Mesenchymal stem cell (in vitro differentiated cells and primary cell): ENCODE data around the gene GPC3.

Source experiments
- DNase-seq: peaks from one replicate; pipeline ENCODE4 v3.0.0-alpha.2; 2013
- H2AFZ ChIP-seq: one replicate; pipeline ENCODE4 v1.6.1; 2013; ENCODE audit warnings: low read depth, mild to moderate bottlenecking, control low read depth, inconsistent platforms, low read length, moderate library complexity
- H2AK5ac ChIP-seq: 2 replicates; pipeline ENCODE4 v1.6.1; 2013; ENCODE audit warnings: low read length, moderate library complexity, mild to moderate bottlenecking, inconsistent platforms; ENCODE audit not compliant: severe bottlenecking
- H2BK120ac ChIP-seq: one replicate; pipeline ENCODE4 v1.6.1; 2013; ENCODE audit warnings: low read depth, mild to moderate bottlenecking, inconsistent platforms, low read length, moderate library complexity
- H2BK12ac ChIP-seq, 2 experiments: one replicate each; pipeline ENCODE4 v1.6.1; 2013; ENCODE audit warnings: inconsistent platforms in 2 of 2, low read length in 2 of 2, mild to moderate bottlenecking in 2 of 2, moderate library complexity in 2 of 2, control low read depth in 1 of 2
- H2BK15ac ChIP-seq: one replicate; pipeline ENCODE4 v1.6.1; 2013; ENCODE audit warnings: mild to moderate bottlenecking, low read depth, inconsistent platforms; ENCODE audit not compliant: poor library complexity, severe bottlenecking
- H2BK5ac ChIP-seq: 2 replicates; pipeline ENCODE4 v1.6.1; 2013; ENCODE audit warnings: low read depth, mild to moderate bottlenecking, low read length, control low read depth, inconsistent platforms; ENCODE audit not compliant: poor library complexity, severe bottlenecking
- H3K14ac ChIP-seq, 2 experiments: one replicate each; pipeline ENCODE4 v1.6.1; 2013; ENCODE audit warnings: inconsistent platforms in 2 of 2, low read length in 2 of 2, control low read depth in 1 of 2, mild to moderate bottlenecking in 1 of 2, moderate library complexity in 1 of 2
- H3K18ac ChIP-seq, 2 experiments: one replicate each; pipeline ENCODE4 v1.6.1; 2013; ENCODE audit warnings: inconsistent platforms in 2 of 2, low read length in 2 of 2, control low read depth in 1 of 2, low read depth in 1 of 2, mild to moderate bottlenecking in 1 of 2
- H3K23ac ChIP-seq, 2 experiments: one replicate each; pipeline ENCODE4 v1.6.1; 2013; ENCODE audit warnings: inconsistent platforms in 2 of 2, low read length in 2 of 2, mild to moderate bottlenecking in 2 of 2, moderate library complexity in 2 of 2, control low read depth in 1 of 2
- H3K27ac ChIP-seq: 2 replicates; pipeline ENCODE4 v1.5.1; 2013; ENCODE audit warnings: mild to moderate bottlenecking, moderate library complexity, low read length, control low read depth, inconsistent platforms; ENCODE audit not compliant: poor library complexity, severe bottlenecking
- H3K27me3 ChIP-seq, 2 experiments: 2 replicates each; pipeline versions ENCODE4 v1.6.1 to v1.7.0; 2013; ENCODE audit warnings: low read length in 2 of 2, mild to moderate bottlenecking in 2 of 2, moderate library complexity in 2 of 2, control low read depth in 1 of 2, inconsistent platforms in 1 of 2; ENCODE audit not compliant: control insufficient read depth in 1 of 2, insufficient read depth in 1 of 2
- H3K36me3 ChIP-seq, 2 experiments: 2 replicates each; pipeline versions ENCODE4 v1.6.1 to v1.7.0; 2013; ENCODE audit warnings: low read length in 2 of 2, control low read depth in 1 of 2, inconsistent platforms in 1 of 2, low read depth in 1 of 2, mild to moderate bottlenecking in 1 of 2; ENCODE audit not compliant: insufficient read depth in 2 of 2, control insufficient read depth in 1 of 2
- H3K4ac ChIP-seq, 2 experiments: one replicate each; pipeline ENCODE4 v1.6.1; 2013; ENCODE audit warnings: inconsistent platforms in 2 of 2, low read length in 2 of 2, mild to moderate bottlenecking in 2 of 2, moderate library complexity in 2 of 2, control low read depth in 1 of 2, low read depth in 1 of 2
- H3K4me1 ChIP-seq: 2 replicates; pipeline ENCODE4 v1.6.1; 2013; ENCODE audit warnings: low read depth, low read length, control low read depth; ENCODE audit not compliant: control insufficient read depth, insufficient read depth
- H3K4me2 ChIP-seq: 2 replicates; pipeline ENCODE4 v1.6.1; 2013; ENCODE audit warnings: low read length, mild to moderate bottlenecking, inconsistent platforms; ENCODE audit not compliant: poor library complexity, severe bottlenecking
- H3K4me3 ChIP-seq, 2 experiments: 2 replicates each; pipeline versions ENCODE4 v1.5.1 to v1.7.0; 2013; ENCODE audit warnings: low read length in 2 of 2, mild to moderate bottlenecking in 2 of 2, control low read depth in 1 of 2, low read depth in 1 of 2; ENCODE audit not compliant: insufficient read depth in 1 of 2
- H3K79me1 ChIP-seq: replicated peaks from 2 replicates; pipeline ENCODE4 v1.6.1; 2013; ENCODE audit warnings: mild to moderate bottlenecking, control low read depth, low read length, inconsistent platforms; ENCODE audit not compliant: poor library complexity, severe bottlenecking
- H3K9ac ChIP-seq: 2 replicates; pipeline ENCODE4 v1.7.0; 2013; ENCODE audit warnings: mild to moderate bottlenecking, low read length, moderate library complexity
- H3K9me3 ChIP-seq: 2 replicates; pipeline ENCODE4 v1.7.0; 2013; ENCODE audit warnings: mild to moderate bottlenecking, low read length; ENCODE audit not compliant: control insufficient read depth
- H4K8ac ChIP-seq: one replicate; pipeline ENCODE4 v1.6.1; 2013; ENCODE audit warnings: inconsistent platforms, mild to moderate bottlenecking, low read length, moderate library complexity
- H4K91ac ChIP-seq: one replicate; pipeline ENCODE4 v1.6.1; 2013; ENCODE audit warnings: mild to moderate bottlenecking, low read length, inconsistent platforms
- WGBS: methylation state at CpG from one replicate; pipeline ENCODE4 v1.1.7; 2013; ENCODE audit warnings: mixed read lengths; 5-methylcytosine and 5-hydroxymethylcytosine counted together

GPC3 gene

DNA sequence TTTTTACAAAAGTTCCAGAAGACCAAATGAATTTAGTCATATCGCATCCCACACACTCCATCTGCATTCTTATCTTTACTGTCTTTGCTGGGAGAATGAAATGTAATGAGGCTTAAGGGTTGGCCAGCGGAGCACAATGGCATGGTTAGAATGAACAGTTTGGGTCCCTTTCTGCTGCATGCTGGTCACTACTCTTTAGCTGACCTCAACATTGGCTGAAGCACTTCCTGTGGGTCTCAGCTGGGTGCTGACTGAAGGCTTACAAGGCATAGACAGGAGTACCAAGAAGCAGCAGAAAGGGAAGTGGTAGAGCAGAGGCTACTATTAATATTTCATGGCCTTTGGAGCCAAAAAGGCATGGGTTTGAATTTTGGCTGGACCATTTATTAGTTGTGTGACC is 410.7 kb downstream of the GPC3 start:
- Histone ChIP-seq H3K4ac (no peak overlapping the region), H4K91ac (no peak overlapping the region), H3K9me3 (peaks cover 13% of the 10 kb centered on the region), H3K27ac (no peak overlapping the region), H3K4me1 (peaks cover 1% of the 10 kb centered on the region), H4K8ac (no peak overlapping the region), H2AK5ac (no peak overlapping the region), H2AFZ (no peak overlapping the region), H3K18ac (no peak overlapping the region), H3K9ac (no peak overlapping the region), H2BK12ac (no peak overlapping the region), H2BK5ac (no peak overlapping the region), H3K36me3 (no peaks in the 10 kb centered on the region), H3K79me1 (no peaks in the 10 kb centered on the region), H3K4me2 (no peak overlapping the region), H3K23ac (no peak overlapping the region), H3K27me3 (no peaks in the 10 kb centered on the region), H2BK120ac (no peak overlapping the region), H3K14ac (no peak overlapping the region), H3K4me3 (no peak overlapping the region), H2BK15ac (no peak overlapping the region)
- 94% methylated on average over 1 of the region's 2 CpGs for WGBS
- no peak for DNase-seq

DNA sequence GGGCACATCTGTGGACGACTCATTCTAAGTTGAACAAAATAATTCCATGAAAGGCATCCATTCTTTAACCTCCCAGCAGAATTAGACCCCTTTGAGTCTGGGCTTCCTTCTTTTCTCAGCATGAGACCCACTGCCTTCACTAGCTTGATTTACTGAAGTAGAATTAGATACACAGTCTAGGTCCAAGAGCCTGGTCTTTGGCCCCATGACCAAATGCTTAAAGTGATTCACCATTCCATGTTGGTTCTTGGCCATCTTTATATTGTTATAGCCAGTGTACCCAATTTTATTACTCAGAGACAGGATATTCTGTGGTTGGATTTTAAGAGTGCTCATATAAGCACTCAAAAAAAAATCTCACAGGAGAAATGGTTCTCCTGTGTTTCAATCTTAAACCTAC is 414.8 kb downstream of the GPC3 start:
- Histone ChIP-seq H3K18ac (no peak overlapping the region), H4K91ac (no peak overlapping the region), H3K23ac (no peak overlapping the region), H3K14ac (no peak overlapping the region), H3K4me1 (peaks cover 1% of the 10 kb centered on the region), H2BK5ac (no peak overlapping the region), H3K79me1 (no peaks in the 10 kb centered on the region), H3K36me3 (no peaks in the 10 kb centered on the region), H3K27ac (no peak overlapping the region), H3K4me2 (no peak overlapping the region), H2BK120ac (no peak overlapping the region), H3K9me3 (peaks cover 13% of the 10 kb centered on the region), H3K4me3 (no peak overlapping the region), H4K8ac (no peak overlapping the region), H2AK5ac (no peak overlapping the region), H3K9ac (no peak overlapping the region), H2BK12ac (no peak overlapping the region), H3K4ac (no peak overlapping the region), H2AFZ (no peak overlapping the region), H3K27me3 (no peaks in the 10 kb centered on the region), H2BK15ac (no peak overlapping the region)
- WGBS, result 100% methylated on average over 1 of the region's 1 CpG
- DNase-seq, result no peak

DNA sequence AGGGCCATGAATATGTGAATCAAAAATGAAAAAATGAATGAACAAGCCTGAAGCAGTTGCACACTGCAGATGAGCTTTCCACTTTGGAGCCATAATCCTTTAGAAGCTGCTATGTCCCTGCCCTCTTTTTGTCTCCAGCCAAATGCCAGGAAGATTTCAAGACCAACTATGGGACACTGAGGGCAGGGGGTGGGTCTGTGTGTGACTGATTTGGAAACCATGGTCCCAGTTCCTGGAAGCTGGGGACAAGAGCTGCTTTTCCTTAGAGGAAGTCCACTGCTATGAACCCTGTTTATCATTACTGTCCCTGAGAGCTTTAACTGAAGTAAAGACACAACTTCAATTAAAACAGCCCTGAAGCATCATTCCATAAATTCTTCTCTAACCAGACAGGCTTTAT is 416.2 kb downstream of the GPC3 start:
- Histone ChIP-seq H3K79me1 (no peaks in the 10 kb centered on the region), H3K27me3 (no peaks in the 10 kb centered on the region), H2BK120ac (no peak overlapping the region), H2BK15ac (no peak overlapping the region), H3K9me3 (peaks cover 13% of the 10 kb centered on the region), H3K4ac (no peak overlapping the region), H2BK12ac (no peak overlapping the region), H3K4me3 (no peak overlapping the region), H3K9ac (no peak overlapping the region), H4K91ac (no peak overlapping the region), H3K27ac (no peak overlapping the region), H3K36me3 (no peaks in the 10 kb centered on the region), H3K23ac (no peak overlapping the region), H4K8ac (no peak overlapping the region), H3K14ac (no peak overlapping the region), H2AFZ (no peak overlapping the region), H3K4me1 (no peaks in the 10 kb centered on the region), H3K4me2 (no peak overlapping the region), H2BK5ac (no peak overlapping the region), H2AK5ac (no peak overlapping the region), H3K18ac (no peak overlapping the region)
- no peak for DNase-seq

DNA sequence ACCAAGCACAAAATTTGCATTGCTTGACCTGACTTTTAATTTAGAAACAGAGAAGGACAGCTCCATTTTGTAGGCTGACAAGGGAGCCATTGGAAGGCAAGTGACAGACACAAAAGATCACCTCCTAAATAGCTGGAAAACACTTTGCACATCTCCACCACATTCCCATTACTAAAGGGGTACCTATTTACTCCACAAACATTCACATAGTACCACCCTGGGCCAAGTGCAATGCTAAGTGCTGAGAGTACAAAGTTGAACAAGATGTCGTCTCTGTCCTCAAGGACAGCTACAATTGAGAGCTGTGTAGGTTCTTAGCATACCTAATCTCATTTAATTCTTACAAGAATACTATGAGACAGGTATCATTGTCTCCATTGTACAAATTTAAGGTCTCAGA is 417.3 kb downstream of the GPC3 start:
- WGBS, result no CpG with 5 or more reads among the region's 1 CpG
- H3K4me1 ChIP-seq, result no peaks in the 10 kb centered on the region

More for the DNA sequence above, 417.3 kb downstream of the GPC3 start:
- H3K4ac ChIP-seq, result no peak overlapping the region
- no peak overlapping the region for H3K27ac ChIP-seq
- no peaks in the 10 kb centered on the region for H3K36me3 ChIP-seq
- H4K8ac ChIP-seq, result no peak overlapping the region
- H3K9me3 ChIP-seq, result peaks cover 9% of the 10 kb centered on the region
- H3K18ac ChIP-seq, result no peak overlapping the region
- H3K27me3 ChIP-seq, result peaks cover 0 to 3% of the 10 kb centered on the region in 2 experiments
- H4K91ac ChIP-seq, result no peak overlapping the region
- H2BK5ac ChIP-seq, result no peak overlapping the region
- H3K4me2 ChIP-seq, result no peak overlapping the region
- no peaks in the 10 kb centered on the region for H3K79me1 ChIP-seq
- H2AFZ ChIP-seq, result no peak overlapping the region
- H3K14ac ChIP-seq, result no peak overlapping the region
- H2AK5ac ChIP-seq, result no peak overlapping the region
- H2BK120ac ChIP-seq, result no peak overlapping the region
- no peak overlapping the region for H2BK15ac ChIP-seq
- no peak overlapping the region for H2BK12ac ChIP-seq
- H3K23ac ChIP-seq, result no peak overlapping the region
- no peak overlapping the region for H3K4me3 ChIP-seq
- no peak for DNase-seq
- H3K9ac ChIP-seq, result no peak overlapping the region
